Measurements from ENCODE around the gene HPCAL1. TPM values are rescaled to one million over a fixed set of nuclear protein-coding genes. Genes with fewer than 3 reads are reported as not detected.

Gene HPCAL1
- total RNA-seq, 1 experiment from 2014 or later, result 26.9 TPM

GRCh38 chr2:10348891-10349290, 46.2 kb downstream of the HPCAL1 start:
- CTCF ChIA-PET, result interaction anchor here (0.6 kb wide), 1 partner anchor 93 kb away, joined by 7 read pairs; no protein-coding TSS in a partner anchor
- H3K4me1 Mint-ChIP-seq (ENCODE audit: low read depth, unreplicated experiment), result no peaks in the 10 kb centered on the region

GRCh38 chr2:10350761-10351160, 48.1 kb downstream of the HPCAL1 start:
- CTCF ChIA-PET, result no interaction called here

More at GRCh38 chr2:10348891-10349290, 46.2 kb downstream of the HPCAL1 start:
- H3K4me3 ChIP-seq (ENCODE audit: low read depth, low read length), result no peak overlapping the region
- H3K4me1 ChIP-seq, result no peaks in the 10 kb centered on the region
- no peak overlapping the region for H3K27ac Mint-ChIP-seq (ENCODE audit: unreplicated experiment)
- no peak for DNase-seq
- no peak overlapping the region for H3K4me3 Mint-ChIP-seq (ENCODE audit: unreplicated experiment)
- TF ChIP-seq, protein P1, sequence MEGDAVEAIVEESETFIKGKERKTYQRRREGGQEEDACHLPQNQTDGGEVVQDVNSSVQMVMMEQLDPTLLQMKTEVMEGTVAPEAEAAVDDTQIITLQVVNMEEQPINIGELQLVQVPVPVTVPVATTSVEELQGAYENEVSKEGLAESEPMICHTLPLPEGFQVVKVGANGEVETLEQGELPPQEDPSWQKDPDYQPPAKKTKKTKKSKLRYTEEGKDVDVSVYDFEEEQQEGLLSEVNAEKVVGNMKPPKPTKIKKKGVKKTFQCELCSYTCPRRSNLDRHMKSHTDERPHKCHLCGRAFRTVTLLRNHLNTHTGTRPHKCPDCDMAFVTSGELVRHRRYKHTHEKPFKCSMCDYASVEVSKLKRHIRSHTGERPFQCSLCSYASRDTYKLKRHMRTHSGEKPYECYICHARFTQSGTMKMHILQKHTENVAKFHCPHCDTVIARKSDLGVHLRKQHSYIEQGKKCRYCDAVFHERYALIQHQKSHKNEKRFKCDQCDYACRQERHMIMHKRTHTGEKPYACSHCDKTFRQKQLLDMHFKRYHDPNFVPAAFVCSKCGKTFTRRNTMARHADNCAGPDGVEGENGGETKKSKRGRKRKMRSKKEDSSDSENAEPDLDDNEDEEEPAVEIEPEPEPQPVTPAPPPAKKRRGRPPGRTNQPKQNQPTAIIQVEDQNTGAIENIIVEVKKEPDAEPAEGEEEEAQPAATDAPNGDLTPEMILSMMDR (IDR thresholded peaks at IDR 0.05; ENCODE audit: insufficient read depth in 1 of 2, low read depth in 1 of 2, low read length in 1 of 2, severe bottlenecking in 1 of 2, unreplicated experiment in 1 of 2), result no peak
- POLR2A ChIA-PET, result no interaction called here
- no peaks in the 10 kb centered on the region for H3K36me3 ChIP-seq (ENCODE audit: control insufficient read depth, insufficient read depth, low read length)
- intact Hi-C loops (cut with micrococcal nuclease; ENCODE audit: unreplicated experiment), result no loop called here
- H3K9me3 Mint-ChIP-seq (ENCODE audit: unreplicated experiment), result no peaks in the 10 kb centered on the region
- no peaks in the 10 kb centered on the region for H3K9me3 ChIP-seq
- no peaks in the 10 kb centered on the region for H3K27me3 ChIP-seq (replicated peaks; ENCODE audit: control insufficient read depth, insufficient read depth, low read length)
- BruUV-seq (replicated peaks), result no TSS peak
- H3K36me3 Mint-ChIP-seq (ENCODE audit: insufficient read depth, unreplicated experiment), result no peaks in the 10 kb centered on the region
- H3K27me3 Mint-ChIP-seq (ENCODE audit: insufficient read depth, unreplicated experiment), result no peaks in the 10 kb centered on the region

DNA sequence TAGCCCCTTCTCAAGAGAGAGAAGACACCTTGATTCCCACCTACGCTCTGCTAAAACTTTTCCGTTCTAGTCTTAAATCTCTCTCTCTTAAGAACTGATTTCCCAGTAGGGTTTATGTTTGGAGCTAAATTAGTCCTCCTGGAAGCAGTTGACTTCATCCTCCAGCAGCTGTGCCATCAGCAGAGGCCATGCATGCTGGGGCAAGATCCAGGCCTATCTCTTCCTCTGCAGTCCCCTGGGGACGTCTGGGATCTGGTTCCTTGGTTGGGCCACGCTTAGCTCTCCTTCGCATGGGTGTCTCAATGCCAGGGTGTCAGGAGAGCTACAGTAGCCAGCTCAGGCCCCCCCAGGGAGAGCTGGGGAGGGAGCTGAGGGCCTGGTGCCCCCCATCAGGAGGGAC, 49.7 kb downstream of the HPCAL1 start:
- intact Hi-C loops (cut with micrococcal nuclease; ENCODE audit: unreplicated experiment), result no loop called here
- Mint-ChIP-seq H3K4me3 (ENCODE audit: unreplicated experiment) (no peak overlapping the region), H3K27ac (ENCODE audit: unreplicated experiment) (no peak overlapping the region), H3K27me3 (ENCODE audit: insufficient read depth, unreplicated experiment) (no peaks in the 10 kb centered on the region), H3K4me1 (ENCODE audit: low read depth, unreplicated experiment) (no peaks in the 10 kb centered on the region), H3K9me3 (ENCODE audit: unreplicated experiment) (no peaks in the 10 kb centered on the region), H3K36me3 (ENCODE audit: insufficient read depth, unreplicated experiment) (no peaks in the 10 kb centered on the region)
- no peak for DNase-seq
- Histone ChIP-seq H3K9me3 (no peaks in the 10 kb centered on the region), H3K4me3 (ENCODE audit: low read depth, low read length) (no peak overlapping the region), H3K36me3 (ENCODE audit: control insufficient read depth, insufficient read depth, low read length) (peaks cover 1% of the 10 kb centered on the region; the same call in 1 of the 2 replicates), H3K27me3 (replicated peaks; ENCODE audit: control insufficient read depth, insufficient read depth, low read length) (no peaks in the 10 kb centered on the region), H3K4me1 (no peaks in the 10 kb centered on the region)
- TF ChIP-seq, protein P1 (IDR thresholded peaks at IDR 0.05; ENCODE audit: insufficient read depth in 1 of 2, low read depth in 1 of 2, low read length in 1 of 2, severe bottlenecking in 1 of 2, unreplicated experiment in 1 of 2), result no peak
- CTCF ChIA-PET, result no interaction called here
- BruUV-seq (replicated peaks), result no TSS peak
- POLR2A ChIA-PET, result no interaction called here

More at GRCh38 chr2:10350761-10351160, 48.1 kb downstream of the HPCAL1 start:
- no peak for DNase-seq
- no peaks in the 10 kb centered on the region for H3K9me3 Mint-ChIP-seq (ENCODE audit: unreplicated experiment)
- no peaks in the 10 kb centered on the region for H3K27me3 ChIP-seq (replicated peaks; ENCODE audit: control insufficient read depth, insufficient read depth, low read length)
- intact Hi-C loops (cut with micrococcal nuclease; ENCODE audit: unreplicated experiment), result no loop called here
- no peaks in the 10 kb centered on the region for H3K4me1 Mint-ChIP-seq (ENCODE audit: low read depth, unreplicated experiment)
- no peak overlapping the region for H3K27ac Mint-ChIP-seq (ENCODE audit: unreplicated experiment)
- H3K4me3 ChIP-seq (ENCODE audit: low read depth, low read length), result no peak overlapping the region
- POLR2A ChIA-PET, result no interaction called here
- BruUV-seq (replicated peaks), result no TSS peak
- peaks cover 1% of the 10 kb centered on the region; the same call in 1 of the 2 replicates for H3K36me3 ChIP-seq (ENCODE audit: control insufficient read depth, insufficient read depth, low read length)
- H3K27me3 Mint-ChIP-seq (ENCODE audit: insufficient read depth, unreplicated experiment), result no peaks in the 10 kb centered on the region
- TF ChIP-seq, protein P1 (IDR thresholded peaks at IDR 0.05; ENCODE audit: insufficient read depth in 1 of 2, low read depth in 1 of 2, low read length in 1 of 2, severe bottlenecking in 1 of 2, unreplicated experiment in 1 of 2), result no peak
- H3K4me3 Mint-ChIP-seq (ENCODE audit: unreplicated experiment), result no peak overlapping the region
- no peaks in the 10 kb centered on the region for H3K36me3 Mint-ChIP-seq (ENCODE audit: insufficient read depth, unreplicated experiment)
- no peaks in the 10 kb centered on the region for H3K9me3 ChIP-seq
- H3K4me1 ChIP-seq, result no peaks in the 10 kb centered on the region

All from Caco-2 (cell line).